Stimulated activated memory B cell treated with anti-CD40 and anti-IgM and Interleukin-4, amounts not matched to agents 10 μg/mL and 1 μg/mL and 100 μg/mL, for 72 hours (primary cell): ENCODE results near the gene CEP295NL.
A peak's percentile ranks its signal among the peaks of the same experiment; 100 is the strongest.
"Not testable (repeated sequence)": the region's sequence is repeated elsewhere in the genome, so short reads cannot be mapped to it uniquely, and the experiment has no call there.

Experiments used
- ATAC-seq: fragments of 150-1000 bp; cut with Tn5 transposase; 2 replicates; pipeline ENCODE4 v1.10.0; 2021
- H3K27ac Mint-ChIP-seq: one replicate; pipeline ENCODE4 v1.8.0; 2022; ENCODE audit warnings: mild to moderate bottlenecking, mixed read lengths
- H3K27me3 Mint-ChIP-seq: one replicate; pipeline ENCODE4 v1.8.0; 2022; ENCODE audit warnings: mixed read lengths
- H3K36me3 Mint-ChIP-seq: one replicate; pipeline ENCODE4 v1.8.0; 2022; ENCODE audit warnings: mixed read lengths
- H3K4me1 Mint-ChIP-seq: one replicate; pipeline ENCODE4 v1.8.0; 2022; ENCODE audit warnings: mixed read lengths
- H3K4me3 Mint-ChIP-seq: one replicate; pipeline ENCODE4 v1.8.0; 2022; ENCODE audit warnings: mild to moderate bottlenecking, moderate library complexity, mixed read lengths
- H3K9me3 Mint-ChIP-seq: one replicate; pipeline ENCODE4 v1.8.0; 2022; ENCODE audit warnings: mixed read lengths

The CEP295NL gene

GRCh38 chr17:78903101-78903779 lies at the start of gene CEP295NL:
Gene CEP295NL (minus strand): TSS chr17:78903201. CDS start chr17:78901828, 1,373 bp downstream.
- Mint-ChIP-seq H3K36me3 (no peaks in the 10 kb centered on the region), H3K27me3 (peaks cover 13% of the 10 kb centered on the region), H3K9me3 (no peaks in the 10 kb centered on the region), H3K27ac (peak within 1 kb of the TSS; percentile 26), H3K4me1 (peaks cover 12% of the 10 kb centered on the region), H3K4me3 (no peak within 1 kb of the TSS)
- peak; percentile 24 for ATAC-seq

- Mint-ChIP-seq H3K9me3 (peaks cover 12% of the 10 kb centered on the region), H3K4me3 (no peak overlapping the region), H3K27ac (no peak overlapping the region), H3K27me3 (peaks cover 80% of the 10 kb centered on the region), H3K4me1 (no peaks in the 10 kb centered on the region), H3K36me3 (peaks cover 7% of the 10 kb centered on the region)
- no peak for ATAC-seq
These were observed 49.7 kb upstream of the CEP295NL start for GRCh38 chr17:78952706-78953105.

GRCh38 chr17:78951967-78952551 lies 49.1 kb upstream of the CEP295NL start:
- H3K27me3 Mint-ChIP-seq: peaks cover 81% of the 10 kb centered on the region

GRCh38 chr17:78950870-78951269 lies 47.9 kb upstream of the CEP295NL start:
- peaks cover 7% of the 10 kb centered on the region for H3K4me1 Mint-ChIP-seq
- no peak overlapping the region for H3K4me3 Mint-ChIP-seq
- no peak for ATAC-seq
- peaks cover 7% of the 10 kb centered on the region for H3K36me3 Mint-ChIP-seq
- H3K9me3 Mint-ChIP-seq: peaks cover 12% of the 10 kb centered on the region
- peaks cover 81% of the 10 kb centered on the region for H3K27me3 Mint-ChIP-seq
- H3K27ac Mint-ChIP-seq: no peak overlapping the region

More at GRCh38 chr17:78951967-78952551, 49.1 kb upstream of the CEP295NL start:
- no peak for ATAC-seq
- H3K9me3 Mint-ChIP-seq: peaks cover 12% of the 10 kb centered on the region
- H3K4me3 Mint-ChIP-seq: no peak overlapping the region
- H3K36me3 Mint-ChIP-seq: peaks cover 7% of the 10 kb centered on the region
- no peaks in the 10 kb centered on the region for H3K4me1 Mint-ChIP-seq
- H3K27ac Mint-ChIP-seq: no peak overlapping the region

GRCh38 chr17:78947235-78948149 lies 44.5 kb upstream of the CEP295NL start:
- Mint-ChIP-seq H3K27me3 (peaks cover 78% of the 10 kb centered on the region), H3K27ac (no peak overlapping the region), H3K4me3 (no peak overlapping the region), H3K36me3 (peaks cover 7% of the 10 kb centered on the region), H3K4me1 (peaks cover 13% of the 10 kb centered on the region), H3K9me3 (peaks cover 12% of the 10 kb centered on the region)
- ATAC-seq: no peak

- Mint-ChIP-seq H3K36me3 (peaks cover 7% of the 10 kb centered on the region), H3K27ac (no peak overlapping the region), H3K4me1 (peaks cover 13% of the 10 kb centered on the region), H3K9me3 (peaks cover 12% of the 10 kb centered on the region), H3K27me3 (peaks cover 69% of the 10 kb centered on the region), H3K4me3 (no peak overlapping the region)
- no peak for ATAC-seq
These were observed 43.6 kb upstream of the CEP295NL start for GRCh38 chr17:78946631-78947030.

GRCh38 chr17:78946131-78946530 lies 43.1 kb upstream of the CEP295NL start:
- peaks cover 6% of the 10 kb centered on the region for H3K36me3 Mint-ChIP-seq
- H3K4me3 Mint-ChIP-seq: no peak overlapping the region
- peaks cover 10% of the 10 kb centered on the region for H3K9me3 Mint-ChIP-seq

GRCh38 chr17:78945455-78945854 lies 42.5 kb upstream of the CEP295NL start:
- not testable (repeated sequence) for H3K36me3 Mint-ChIP-seq

More at GRCh38 chr17:78946131-78946530, 43.1 kb upstream of the CEP295NL start:
- Mint-ChIP-seq H3K4me1 (peaks cover 13% of the 10 kb centered on the region), H3K27me3 (peaks cover 64% of the 10 kb centered on the region), H3K27ac (no peak overlapping the region)
- no peak for ATAC-seq

GRCh38 chr17:78944956-78945355 lies 42.0 kb upstream of the CEP295NL start:
- no peaks in the 10 kb centered on the region for H3K36me3 Mint-ChIP-seq
- peaks cover 13% of the 10 kb centered on the region for H3K4me1 Mint-ChIP-seq
- peaks cover 53% of the 10 kb centered on the region for H3K27me3 Mint-ChIP-seq
- no peak for ATAC-seq
- H3K4me3 Mint-ChIP-seq: no peak overlapping the region
- peaks cover 2% of the 10 kb centered on the region for H3K9me3 Mint-ChIP-seq
- no peak overlapping the region for H3K27ac Mint-ChIP-seq

More at GRCh38 chr17:78945455-78945854, 42.5 kb upstream of the CEP295NL start:
- H3K9me3 Mint-ChIP-seq, H3K27ac Mint-ChIP-seq, ATAC-seq, H3K4me3 Mint-ChIP-seq: not testable (repeated sequence)
- Mint-ChIP-seq H3K4me1 (peaks cover 13% of the 10 kb centered on the region), H3K27me3 (peaks cover 58% of the 10 kb centered on the region)

GRCh38 chr17:78944026-78944425 lies 41.0 kb upstream of the CEP295NL start:
- H3K4me3 Mint-ChIP-seq: no peak overlapping the region
- ATAC-seq: no peak
- no peaks in the 10 kb centered on the region for H3K36me3 Mint-ChIP-seq
- peaks cover 13% of the 10 kb centered on the region for H3K4me1 Mint-ChIP-seq
- no peaks in the 10 kb centered on the region for H3K9me3 Mint-ChIP-seq
- H3K27me3 Mint-ChIP-seq: peaks cover 62% of the 10 kb centered on the region
- no peak overlapping the region for H3K27ac Mint-ChIP-seq

GRCh38 chr17:78940708-78941107 lies 37.7 kb upstream of the CEP295NL start:
- no peak overlapping the region for H3K27ac Mint-ChIP-seq
- H3K4me3 Mint-ChIP-seq: no peak overlapping the region
- peaks cover 46% of the 10 kb centered on the region for H3K27me3 Mint-ChIP-seq
- H3K4me1 Mint-ChIP-seq: peaks cover 6% of the 10 kb centered on the region
- H3K9me3 Mint-ChIP-seq: no peaks in the 10 kb centered on the region
- H3K36me3 Mint-ChIP-seq: no peaks in the 10 kb centered on the region
- no peak for ATAC-seq

GRCh38 chr17:78940258-78940657 lies 37.3 kb upstream of the CEP295NL start:
- Mint-ChIP-seq H3K4me1 (peaks cover 5% of the 10 kb centered on the region), H3K9me3 (no peaks in the 10 kb centered on the region), H3K27me3 (peaks cover 46% of the 10 kb centered on the region), H3K27ac (no peak overlapping the region), H3K4me3 (no peak overlapping the region), H3K36me3 (no peaks in the 10 kb centered on the region)
- no peak for ATAC-seq

GRCh38 chr17:78939615-78940014 lies 36.6 kb upstream of the CEP295NL start:
- Mint-ChIP-seq H3K27ac (no peak overlapping the region), H3K27me3 (peaks cover 46% of the 10 kb centered on the region), H3K36me3 (no peaks in the 10 kb centered on the region), H3K9me3 (no peaks in the 10 kb centered on the region), H3K4me3 (no peak overlapping the region), H3K4me1 (no peaks in the 10 kb centered on the region)
- no peak for ATAC-seq

GRCh38 chr17:78937561-78937960 lies 34.6 kb upstream of the CEP295NL start:
- peaks cover 11% of the 10 kb centered on the region for H3K4me1 Mint-ChIP-seq
- no peak overlapping the region for H3K27ac Mint-ChIP-seq
- no peak overlapping the region for H3K4me3 Mint-ChIP-seq
- H3K9me3 Mint-ChIP-seq: no peaks in the 10 kb centered on the region
- no peak for ATAC-seq
- no peaks in the 10 kb centered on the region for H3K36me3 Mint-ChIP-seq
- peaks cover 37% of the 10 kb centered on the region for H3K27me3 Mint-ChIP-seq
